Right lobe of liver (tissue), 4 donors: ENCODE measurements around the gene PPCDC.

Experiments used
- POLR2A ChIP-seq: fragments of 450-650 bp; IDR thresholded peaks from one replicate; pipeline ENCODE4 v1.6.1; 2017; ENCODE audit warnings: antibody characterized with exemption, mild to moderate bottlenecking
- TF ChIP-seq, protein P1 (sequence below), 4 donors: fragments of 200-600 bp in 3 of 4; fragments of 450-650 bp in 1 of 4; IDR thresholded peaks; one replicate each; pipeline versions ENCODE4 v1.5.1 to v1.8.0; 2016 to 2022; ENCODE audit warnings: antibody characterized with exemption in 4 of 4, mild to moderate bottlenecking in 2 of 4
- donor health status: DM: no; HTN: no; CAD: no.
- donor health status: DM: no; HTN: no; CAD: no.
- donor health status: DM: no; HTN: yes; CAD: no.

DNA sequence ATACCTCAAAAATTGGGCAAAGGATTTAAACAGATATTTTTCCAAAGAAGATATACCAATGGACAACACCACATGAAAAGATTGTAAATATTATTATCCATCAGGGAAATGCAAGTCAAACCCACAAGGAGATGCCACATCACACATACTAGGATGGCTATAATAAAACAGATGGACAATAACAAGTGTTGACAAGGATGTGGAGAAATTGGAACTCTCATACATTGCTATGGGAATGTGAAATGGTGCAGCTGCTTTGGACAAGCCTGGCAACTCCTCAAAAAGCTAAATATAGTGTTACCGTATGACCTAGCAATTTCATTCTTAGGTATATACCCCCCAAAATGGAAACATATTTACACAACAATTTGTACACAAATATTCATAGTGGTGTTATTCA lies 59.3 kb downstream of the PPCDC start:
- TF ChIP-seq, protein P1, sequence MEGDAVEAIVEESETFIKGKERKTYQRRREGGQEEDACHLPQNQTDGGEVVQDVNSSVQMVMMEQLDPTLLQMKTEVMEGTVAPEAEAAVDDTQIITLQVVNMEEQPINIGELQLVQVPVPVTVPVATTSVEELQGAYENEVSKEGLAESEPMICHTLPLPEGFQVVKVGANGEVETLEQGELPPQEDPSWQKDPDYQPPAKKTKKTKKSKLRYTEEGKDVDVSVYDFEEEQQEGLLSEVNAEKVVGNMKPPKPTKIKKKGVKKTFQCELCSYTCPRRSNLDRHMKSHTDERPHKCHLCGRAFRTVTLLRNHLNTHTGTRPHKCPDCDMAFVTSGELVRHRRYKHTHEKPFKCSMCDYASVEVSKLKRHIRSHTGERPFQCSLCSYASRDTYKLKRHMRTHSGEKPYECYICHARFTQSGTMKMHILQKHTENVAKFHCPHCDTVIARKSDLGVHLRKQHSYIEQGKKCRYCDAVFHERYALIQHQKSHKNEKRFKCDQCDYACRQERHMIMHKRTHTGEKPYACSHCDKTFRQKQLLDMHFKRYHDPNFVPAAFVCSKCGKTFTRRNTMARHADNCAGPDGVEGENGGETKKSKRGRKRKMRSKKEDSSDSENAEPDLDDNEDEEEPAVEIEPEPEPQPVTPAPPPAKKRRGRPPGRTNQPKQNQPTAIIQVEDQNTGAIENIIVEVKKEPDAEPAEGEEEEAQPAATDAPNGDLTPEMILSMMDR (IDR thresholded peaks at IDR 0.05) = no peak
- TF ChIP-seq POLR2A = no peak
